Pancreas (tissue), 10 donors: Measurements from ENCODE around the gene TWNK. TPM values are rescaled to one million over a fixed set of nuclear protein-coding genes. Genes with fewer than 3 reads are reported as not detected.
"Not testable (repeated sequence)": the region's sequence is repeated elsewhere in the genome, so short reads cannot be mapped to it uniquely, and the experiment has no call there.

ENCODE experiments used
- ATAC-seq, 4 donors: fragments of 200-7000 bp; cut with Tn5 transposase; one replicate each; pipeline versions ENCODE4 v1.8.0 to v1.9.1; 2020; ENCODE audit warnings: mild to moderate bottlenecking in 4 of 4, moderate library complexity in 4 of 4
- DNase-seq, 6 donors: peaks; one replicate each; pipeline ENCODE4 v3.0.0-alpha.2; 2020
- FAIRE-seq: peaks from 2 replicates; lab custom pipeline; 2012; peaks lifted over from hg19 to GRCh38; lab: Jason Lieb, UNC
- H3K27ac ChIP-seq, 4 donors: fragments of 200-600 bp; sonication (generic); 1 replicate in 3 of 4; 2 replicates in 1 of 4; pipeline versions ENCODE4 v1.5.0 to v1.8.0; 2020
- H3K27me3 ChIP-seq, 4 donors: fragments of 200-600 bp; one replicate each; pipeline ENCODE4 v1.8.0; 2021
- H3K36me3 ChIP-seq, 3 donors: fragments of 200-600 bp; sonication (generic) in 1 of 3; one replicate each; pipeline versions ENCODE4 v1.5.0 to v1.8.0; 2020 to 2021
- H3K4me1 ChIP-seq, 3 donors: fragments of 200-600 bp; one replicate each; pipeline ENCODE4 v1.8.0; 2021
- H3K4me3 ChIP-seq, 4 donors: fragments of 200-600 bp; sonication (generic) in 2 of 4; one replicate each; pipeline versions ENCODE4 v1.5.0 to v1.8.0; 2020 to 2021
- H3K9me3 ChIP-seq, 4 donors: fragments of 200-600 bp; one replicate each; pipeline ENCODE4 v1.8.0; 2021
- WGBS, 2 donors: extraction: QIAGEN DNeasy Blood & Tissue Kit; methylation state at CpG; one replicate each; pipeline ENCODE4 v1.1.7; 2013; 5-methylcytosine and 5-hydroxymethylcytosine counted together
- intact Hi-C, 3 donors: fragments of 100-400 bp; cut with DNase I; formaldehyde crosslinking; loops; one replicate each; pipeline versions ENCODE4 v1.11.1 to v1.14.2; 2022
- polyA plus RNA-seq, 2 donors: library from polyadenylated mRNA; stranded (reverse); fragments of 200-250 nt; gene quantifications; one replicate each; pipeline ENCODE4 v1.2.3, GENCODE V29; 2013
- total RNA-seq, 6 donors: library from RNA; stranded (reverse); fragmentation: NEBNext Ultra II Directional in 4 of 6; extraction: Animal tissue kit (Norgen Biotek cat#: 25700) in 4 of 6; gene quantifications; one replicate each; pipeline versions ENCODE4 v1.2.1 to v1.2.4, GENCODE V29; 2021 to 2023
- TF ChIP-seq, protein P1 (sequence below), 4 donors: fragments of 200-600 bp; sonication (generic) in 3 of 4; IDR thresholded peaks; one replicate each; pipeline versions ENCODE4 v1.5.0 to v1.8.0; 2021; ENCODE audit warnings: antibody characterized with exemption in 4 of 4
- donor health status: healthy with polysubstance abuse.
- donor health status: DM: no; HTN: no; CAD: no; lungs with moderate emphysema.
- donor health status: DM: no; HTN: no; CAD: no.
- donor health status: control.
- donor health status: control.
- donor health status: Bipolar disorder and iron deficiency.
- donor health status: DM: yes; HTN: yes; CAD: no.
- donor health status: DM: no; HTN: no; CAD: no.
- donor health status: DM: no; HTN: no; CAD: no.
- donor health status: DM: yes; HTN: yes; CAD: no.

The TWNK gene
- total and polyA plus RNA-seq, 8 donors: 1.7 to 5.4 (median 3.3) TPM

DNA sequence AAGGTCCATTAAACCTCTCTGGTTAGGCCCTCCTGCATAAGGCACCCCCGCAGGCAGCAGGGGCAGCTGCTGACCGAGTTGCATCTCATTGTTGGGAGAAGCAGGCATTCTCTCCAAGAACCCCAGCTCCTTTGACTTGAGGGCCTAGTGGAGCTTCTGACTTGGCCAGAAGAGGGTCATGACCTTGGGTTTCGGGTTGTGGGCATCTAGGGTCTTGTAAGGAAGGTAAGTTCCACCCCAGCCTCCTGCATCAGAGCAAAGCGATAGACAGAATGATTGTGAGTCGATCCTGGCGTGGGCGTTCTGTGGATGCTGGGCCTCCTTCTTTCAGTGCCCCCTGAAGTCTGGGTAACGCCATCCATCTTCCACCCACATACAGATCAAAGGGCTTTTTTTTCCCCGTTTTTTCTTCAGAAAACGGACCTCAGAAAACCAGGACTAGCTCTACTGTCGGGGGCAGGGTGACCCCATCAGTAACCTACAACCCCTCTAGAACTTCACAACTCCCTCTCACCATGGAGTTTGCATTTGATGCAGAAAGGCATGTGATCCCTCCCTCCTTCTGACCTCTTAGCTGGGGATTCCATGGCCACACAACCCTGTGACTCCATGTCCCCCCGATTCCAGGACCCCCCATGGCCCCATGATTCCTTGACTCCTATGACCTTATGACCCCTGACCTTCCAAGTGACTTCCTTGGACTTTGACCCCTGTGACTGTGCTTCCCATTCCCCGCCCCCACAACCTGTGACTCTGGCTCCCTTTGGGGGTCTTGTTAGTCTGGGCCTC lies 15.0 kb upstream of the TWNK start:
- ATAC-seq (no peak), FAIRE-seq (no peak), DNase-seq (peak in 2 of 6 donors; percentile 12 to 35)
- intact Hi-C loops: no loop called here
- Histone ChIP-seq H3K4me1 (peaks cover 13 to 17% (median 16%) of the 10 kb centered on the region in 3 donors), H3K36me3 (no peaks in the 10 kb centered on the region), H3K4me3 (no peak overlapping the region), H3K27me3 (no peaks in the 10 kb centered on the region), H3K27ac (peak overlapping the region in 3 of 4 donors; percentile 40 to 81 (median 50)), H3K9me3 (no peaks in the 10 kb centered on the region)
- WGBS, 2 donors: 66 to 71% methylated on average over 13 of the region's 13 CpGs
- TF ChIP-seq, protein P1, sequence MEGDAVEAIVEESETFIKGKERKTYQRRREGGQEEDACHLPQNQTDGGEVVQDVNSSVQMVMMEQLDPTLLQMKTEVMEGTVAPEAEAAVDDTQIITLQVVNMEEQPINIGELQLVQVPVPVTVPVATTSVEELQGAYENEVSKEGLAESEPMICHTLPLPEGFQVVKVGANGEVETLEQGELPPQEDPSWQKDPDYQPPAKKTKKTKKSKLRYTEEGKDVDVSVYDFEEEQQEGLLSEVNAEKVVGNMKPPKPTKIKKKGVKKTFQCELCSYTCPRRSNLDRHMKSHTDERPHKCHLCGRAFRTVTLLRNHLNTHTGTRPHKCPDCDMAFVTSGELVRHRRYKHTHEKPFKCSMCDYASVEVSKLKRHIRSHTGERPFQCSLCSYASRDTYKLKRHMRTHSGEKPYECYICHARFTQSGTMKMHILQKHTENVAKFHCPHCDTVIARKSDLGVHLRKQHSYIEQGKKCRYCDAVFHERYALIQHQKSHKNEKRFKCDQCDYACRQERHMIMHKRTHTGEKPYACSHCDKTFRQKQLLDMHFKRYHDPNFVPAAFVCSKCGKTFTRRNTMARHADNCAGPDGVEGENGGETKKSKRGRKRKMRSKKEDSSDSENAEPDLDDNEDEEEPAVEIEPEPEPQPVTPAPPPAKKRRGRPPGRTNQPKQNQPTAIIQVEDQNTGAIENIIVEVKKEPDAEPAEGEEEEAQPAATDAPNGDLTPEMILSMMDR (IDR thresholded peaks at IDR 0.05): no peak

DNA sequence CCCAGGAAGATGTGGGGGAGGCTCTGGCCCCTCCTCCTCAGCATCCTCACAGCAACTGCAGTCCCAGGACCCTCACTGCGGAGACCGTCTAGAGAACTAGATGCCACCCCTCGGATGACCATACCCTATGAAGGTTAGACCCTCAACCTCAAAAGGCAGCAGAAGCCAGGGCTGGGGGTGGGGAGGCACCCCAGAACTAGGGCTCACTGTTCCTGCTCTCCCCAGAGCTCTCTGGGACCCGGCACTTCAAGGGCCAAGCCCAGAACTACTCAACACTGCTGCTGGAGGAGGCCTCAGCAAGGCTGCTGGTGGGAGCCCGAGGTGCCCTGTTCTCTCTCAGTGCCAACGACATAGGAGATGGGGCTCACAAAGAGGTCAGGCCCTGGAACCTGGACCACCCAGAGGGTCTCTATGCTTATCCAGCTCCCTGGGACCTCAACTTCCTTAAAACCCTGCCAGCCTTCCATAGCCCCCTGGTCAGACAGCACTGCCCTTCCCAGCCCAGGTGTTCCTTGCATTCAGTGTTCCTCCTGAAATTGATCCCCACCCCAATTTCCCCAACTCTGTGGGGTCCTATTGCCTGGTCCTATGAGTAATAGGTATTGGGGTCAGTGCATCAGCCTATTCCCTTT lies 14.3 kb upstream of the TWNK start:
- ATAC-seq: no peak
- FAIRE-seq: no peak
- Histone ChIP-seq H3K4me1 (peaks cover 13 to 17% (median 16%) of the 10 kb centered on the region in 3 donors), H3K4me3 (no peak overlapping the region), H3K27me3 (no peaks in the 10 kb centered on the region), H3K36me3 (no peaks in the 10 kb centered on the region), H3K27ac (no peak overlapping the region), H3K9me3 (no peaks in the 10 kb centered on the region)
- TF ChIP-seq, protein P1 (IDR thresholded peaks at IDR 0.05): no peak
- intact Hi-C loops: no loop called here
- DNase-seq: peak in 3 of 6 donors; percentile 13 to 38 (median 32)
- WGBS, 2 donors: 86 to 93% methylated on average over 6 of the region's 6 CpGs

DNA sequence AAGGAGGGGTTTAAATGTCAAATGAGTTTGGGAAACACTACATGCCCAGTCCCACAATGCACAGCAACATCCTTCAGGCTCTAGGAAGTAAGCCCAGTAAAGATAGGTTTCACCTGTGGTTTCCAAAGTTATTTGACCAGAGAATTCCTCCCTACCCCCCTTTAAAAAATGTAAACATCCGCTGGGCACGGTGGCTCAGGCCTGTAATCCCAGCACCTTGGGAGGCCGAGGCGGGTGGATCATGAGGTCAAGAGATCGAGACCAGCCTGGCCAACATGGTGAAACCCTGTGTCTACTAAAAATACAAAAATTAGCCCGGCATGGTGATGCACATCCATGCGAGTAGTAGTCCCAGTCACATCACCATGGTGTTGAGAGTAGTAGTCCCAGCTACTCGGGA lies 11.9 kb upstream of the TWNK start:
- FAIRE-seq, H3K27ac ChIP-seq, H3K4me3 ChIP-seq, ATAC-seq, intact Hi-C loops, H3K9me3 ChIP-seq, H3K27me3 ChIP-seq: not testable (repeated sequence)
- WGBS, 2 donors: 81 to 83% methylated on average over 8 of the region's 8 CpGs
- Histone ChIP-seq H3K36me3 (peaks cover 0 to 19% (median 3%) of the 10 kb centered on the region in 3 donors), H3K4me1 (peaks cover 9 to 16% (median 13%) of the 10 kb centered on the region in 3 donors)
- peak in 2 of 6 donors; percentile 5 to 10 for DNase-seq

DNA sequence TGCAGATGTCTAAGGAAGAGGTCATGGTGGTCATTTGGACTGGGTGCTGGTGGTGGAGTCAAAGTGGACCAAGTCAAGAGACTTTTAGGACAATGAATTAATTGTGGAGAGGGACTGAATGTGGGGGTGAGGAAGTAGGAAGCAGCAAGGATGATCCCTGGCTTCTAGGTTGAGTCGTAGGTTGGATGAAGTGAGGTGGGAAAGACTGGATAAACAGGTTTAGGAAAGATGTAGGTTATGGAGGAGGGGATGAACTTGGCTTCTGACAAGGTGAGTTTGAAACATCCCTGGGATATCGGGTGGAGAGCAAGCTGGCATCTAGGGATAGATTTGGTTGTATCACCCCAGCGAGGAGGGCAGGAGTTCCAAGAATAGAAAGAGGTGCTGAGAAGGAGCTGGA lies 10.4 kb upstream of the TWNK start:
- FAIRE-seq: no peak

DNA sequence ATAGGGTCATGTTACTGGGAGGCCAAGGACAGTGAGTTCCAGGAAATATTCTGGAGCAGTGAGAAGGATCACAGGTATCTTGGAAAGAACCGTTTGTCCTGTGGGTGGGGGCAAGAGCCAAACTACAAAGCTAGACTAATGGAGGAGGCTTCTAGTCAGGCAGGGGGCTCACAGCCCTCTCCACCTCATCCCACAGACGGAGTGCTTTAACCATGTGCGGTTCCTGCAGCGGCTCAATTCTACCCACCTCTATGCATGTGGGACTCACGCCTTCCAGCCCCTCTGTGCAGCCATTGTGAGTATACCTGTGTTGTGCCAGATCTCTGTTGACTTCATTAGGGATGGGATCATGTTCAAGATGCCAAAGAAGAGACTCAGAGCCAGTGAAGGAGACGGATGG lies 9.9 kb upstream of the TWNK start:
- peak in 1 of 6 donors; percentile 7 for DNase-seq
- no peak for FAIRE-seq
- peaks cover 0 to 19% (median 6%) of the 10 kb centered on the region in 3 donors for H3K36me3 ChIP-seq
- no peak overlapping the region for H3K4me3 ChIP-seq
- no peak overlapping the region for H3K27ac ChIP-seq
- intact Hi-C loops: no loop called here
- H3K27me3 ChIP-seq: no peaks in the 10 kb centered on the region
- WGBS, 2 donors: 75 to 77% methylated on average over 6 of the region's 6 CpGs
- TF ChIP-seq, protein P1 (IDR thresholded peaks at IDR 0.05): no peak
- no peaks in the 10 kb centered on the region for H3K9me3 ChIP-seq
- ATAC-seq: no peak
- no peaks in the 10 kb centered on the region for H3K4me1 ChIP-seq

More for the DNA sequence above, 10.4 kb upstream of the TWNK start:
- intact Hi-C loops: no loop called here
- DNase-seq (no peak), ATAC-seq (no peak)
- no peaks in the 10 kb centered on the region for H3K9me3 ChIP-seq
- 65 to 73% methylated on average over 3 of the region's 3 CpGs for WGBS, 2 donors
- no peaks in the 10 kb centered on the region for H3K27me3 ChIP-seq
- peaks cover 0 to 2% (median 0%) of the 10 kb centered on the region in 3 donors for H3K4me1 ChIP-seq
- TF ChIP-seq, protein P1 (IDR thresholded peaks at IDR 0.05): no peak
- H3K4me3 ChIP-seq: no peak overlapping the region
- H3K36me3 ChIP-seq: peaks cover 0 to 19% (median 6%) of the 10 kb centered on the region in 3 donors
- H3K27ac ChIP-seq: no peak overlapping the region
